Measurements from ENCODE around the gene WBP2. TPM values are rescaled to one million over a fixed set of nuclear protein-coding genes. Genes with fewer than 3 reads are reported as not detected.

WBP2 gene
- total and polyA plus RNA-seq, 2 experiments from 2014 or later = 61.3 to 160 TPM

DNA sequence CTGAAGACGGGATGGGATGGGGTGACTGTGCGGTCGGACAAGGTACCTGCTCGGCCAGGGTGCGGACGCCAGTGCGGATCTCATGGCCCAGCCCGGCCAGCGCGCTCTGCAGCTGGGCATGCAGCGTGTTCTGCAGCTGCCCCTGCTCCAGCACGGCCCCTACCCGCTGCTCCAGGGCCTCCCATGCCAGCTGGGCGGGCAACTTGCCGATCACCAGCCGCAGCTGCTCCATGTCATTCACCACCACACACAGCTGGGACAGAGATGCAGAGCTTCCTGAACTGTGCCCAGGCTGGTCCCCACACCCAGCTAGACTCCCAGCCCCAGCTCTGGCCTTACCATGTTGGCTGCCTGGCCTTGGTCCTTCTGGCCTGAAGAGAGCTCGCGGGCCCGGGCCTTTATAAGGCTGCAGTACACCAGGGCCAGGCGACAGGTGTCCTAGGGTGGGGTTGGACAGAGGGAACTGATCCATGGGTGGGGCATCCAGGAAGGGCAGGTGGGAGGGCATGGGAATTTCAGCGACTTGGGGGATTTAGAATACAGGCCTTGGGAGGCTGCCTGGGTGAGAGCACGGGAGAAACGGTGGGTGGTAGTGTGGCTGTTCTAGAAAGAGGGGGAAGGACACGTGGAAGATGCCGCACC lies 20.7 kb downstream of the WBP2 start:
- TF ChIP-seq, protein P1, sequence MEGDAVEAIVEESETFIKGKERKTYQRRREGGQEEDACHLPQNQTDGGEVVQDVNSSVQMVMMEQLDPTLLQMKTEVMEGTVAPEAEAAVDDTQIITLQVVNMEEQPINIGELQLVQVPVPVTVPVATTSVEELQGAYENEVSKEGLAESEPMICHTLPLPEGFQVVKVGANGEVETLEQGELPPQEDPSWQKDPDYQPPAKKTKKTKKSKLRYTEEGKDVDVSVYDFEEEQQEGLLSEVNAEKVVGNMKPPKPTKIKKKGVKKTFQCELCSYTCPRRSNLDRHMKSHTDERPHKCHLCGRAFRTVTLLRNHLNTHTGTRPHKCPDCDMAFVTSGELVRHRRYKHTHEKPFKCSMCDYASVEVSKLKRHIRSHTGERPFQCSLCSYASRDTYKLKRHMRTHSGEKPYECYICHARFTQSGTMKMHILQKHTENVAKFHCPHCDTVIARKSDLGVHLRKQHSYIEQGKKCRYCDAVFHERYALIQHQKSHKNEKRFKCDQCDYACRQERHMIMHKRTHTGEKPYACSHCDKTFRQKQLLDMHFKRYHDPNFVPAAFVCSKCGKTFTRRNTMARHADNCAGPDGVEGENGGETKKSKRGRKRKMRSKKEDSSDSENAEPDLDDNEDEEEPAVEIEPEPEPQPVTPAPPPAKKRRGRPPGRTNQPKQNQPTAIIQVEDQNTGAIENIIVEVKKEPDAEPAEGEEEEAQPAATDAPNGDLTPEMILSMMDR (IDR thresholded peaks at IDR 0.05; ENCODE audit: low read depth, low read length) = no peak

DNA sequence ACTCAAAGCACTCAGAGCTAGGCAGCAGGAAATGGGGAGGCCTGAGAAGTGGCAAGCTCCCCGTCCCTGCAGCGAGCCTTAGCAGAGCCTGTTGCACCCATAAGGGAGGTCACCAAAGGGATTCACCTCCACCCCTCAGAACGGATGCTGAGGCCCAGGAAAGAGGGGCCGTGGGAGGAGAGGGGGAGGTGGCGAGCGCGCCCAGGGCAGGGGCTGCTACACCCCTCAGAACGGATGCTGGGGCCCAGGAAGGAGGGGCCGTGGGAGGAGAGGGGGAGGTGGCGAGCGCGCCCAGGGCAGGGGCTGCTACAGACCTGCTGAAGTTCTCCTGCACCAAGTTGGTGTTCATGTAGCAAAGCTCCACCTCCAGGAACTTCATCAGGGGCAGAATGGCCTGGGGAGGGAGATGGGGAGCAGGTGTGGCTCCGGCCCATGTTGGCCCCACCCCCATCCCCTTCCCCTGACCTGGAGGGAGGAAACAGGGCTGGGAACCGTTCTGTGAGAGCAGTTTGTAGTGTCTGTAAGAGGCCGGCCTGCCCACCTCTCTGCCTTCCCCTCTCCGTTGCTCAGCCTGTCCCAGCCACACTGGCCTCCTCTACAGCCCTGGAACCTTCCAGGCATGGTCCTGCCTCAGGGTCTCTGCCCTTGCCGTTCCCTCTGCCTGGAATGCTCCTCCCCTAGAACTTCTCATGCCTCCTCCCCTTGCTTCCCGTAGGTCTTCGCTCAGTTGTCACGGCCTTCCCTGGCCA lies 22.3 kb downstream of the WBP2 start:
- H3K27ac ChIP-seq = peak overlapping the region; percentile 73

More for the DNA sequence above, 20.7 kb downstream of the WBP2 start:
- Histone ChIP-seq H3K27me3 (no peaks in the 10 kb centered on the region), H3K27ac (no peak overlapping the region), H3K4me3 (no peak overlapping the region), H3K9me3 (ENCODE audit: low read depth) (no peaks in the 10 kb centered on the region), H3K4me1 (ENCODE audit: low read depth) (peaks cover 22% of the 10 kb centered on the region), H3K36me3 (no peaks in the 10 kb centered on the region)
- DNase-seq (ENCODE audit: low read depth in 1 of 2, low spot score in 1 of 2) = no peak

DNA sequence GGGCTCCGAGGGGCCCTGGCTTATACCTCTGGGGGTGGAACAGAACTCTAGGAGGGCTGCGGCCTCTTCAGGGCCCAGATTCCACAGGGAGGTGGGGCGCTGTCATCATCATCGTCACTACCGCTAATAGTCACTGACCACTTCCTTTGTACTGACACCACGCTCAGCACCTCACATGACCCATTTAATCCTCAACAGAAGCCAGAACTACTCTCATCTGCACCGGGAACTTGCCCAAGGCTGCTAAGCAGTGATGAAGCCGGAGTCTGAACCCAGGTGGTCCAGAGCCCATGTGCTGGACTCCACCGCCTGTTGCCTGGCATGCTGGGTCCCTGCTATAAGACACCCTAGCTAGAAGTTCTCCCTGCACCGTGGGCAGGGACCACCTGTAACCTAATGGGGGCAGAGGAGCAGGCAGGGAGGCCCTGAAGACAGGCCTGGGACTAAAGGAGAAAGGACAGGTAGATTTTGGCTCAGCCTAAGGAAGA lies 22.9 kb downstream of the WBP2 start:
- Histone ChIP-seq H3K9me3 (ENCODE audit: low read depth) (no peaks in the 10 kb centered on the region), H3K27me3 (no peaks in the 10 kb centered on the region), H3K4me3 (no peak overlapping the region), H3K4me1 (ENCODE audit: low read depth) (peaks cover 25% of the 10 kb centered on the region), H3K27ac (peak overlapping the region; percentile 73), H3K36me3 (no peaks in the 10 kb centered on the region)
- TF ChIP-seq, protein P1 (IDR thresholded peaks at IDR 0.05; ENCODE audit: low read depth, low read length) = no peak
- peak in 1 of 2 donors; percentile 82 for DNase-seq (ENCODE audit: low read depth in 1 of 2, low spot score in 1 of 2)

More for the DNA sequence above, 22.3 kb downstream of the WBP2 start:
- H3K9me3 ChIP-seq (ENCODE audit: low read depth) = no peaks in the 10 kb centered on the region
- no peak overlapping the region for H3K4me3 ChIP-seq
- peak in 1 of 2 donors; percentile 61 for DNase-seq (ENCODE audit: low read depth in 1 of 2, low spot score in 1 of 2)
- H3K27me3 ChIP-seq = no peaks in the 10 kb centered on the region
- TF ChIP-seq, protein P1 (IDR thresholded peaks at IDR 0.05; ENCODE audit: low read depth, low read length) = no peak
- peaks cover 25% of the 10 kb centered on the region for H3K4me1 ChIP-seq (ENCODE audit: low read depth)
- no peaks in the 10 kb centered on the region for H3K36me3 ChIP-seq

DNA sequence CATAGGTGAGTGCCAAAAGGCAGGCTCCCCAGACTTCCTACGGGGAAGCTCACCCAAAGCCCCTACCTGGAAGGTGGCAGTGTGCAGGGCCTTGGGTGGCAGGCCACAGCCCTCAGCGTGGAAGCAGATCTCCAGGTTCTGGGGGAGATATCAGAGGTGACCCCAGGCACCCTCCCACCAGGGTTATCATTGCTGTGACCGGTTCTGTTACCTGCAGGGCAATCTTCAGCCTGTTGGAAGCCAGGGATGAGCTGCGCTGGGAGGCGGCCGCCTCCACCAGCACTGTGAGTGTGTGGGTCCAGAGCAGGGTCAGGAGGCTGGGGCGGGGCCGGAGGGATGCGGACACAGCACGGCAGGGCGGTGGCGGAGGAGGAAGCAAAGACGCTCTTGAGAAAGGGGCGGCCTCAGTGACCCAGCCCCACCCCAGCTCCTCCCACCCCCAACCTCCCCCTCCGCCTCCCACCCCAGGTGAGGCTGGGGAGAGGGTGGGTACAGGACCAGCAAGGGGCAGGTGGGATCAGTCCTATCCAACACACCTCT lies 24.0 kb downstream of the WBP2 start:
- H3K27ac ChIP-seq = no peak overlapping the region
- H3K4me3 ChIP-seq = no peak overlapping the region
- H3K4me1 ChIP-seq (ENCODE audit: low read depth) = peaks cover 25% of the 10 kb centered on the region
- no peaks in the 10 kb centered on the region for H3K36me3 ChIP-seq
- no peaks in the 10 kb centered on the region for H3K27me3 ChIP-seq
- TF ChIP-seq, protein P1 (IDR thresholded peaks at IDR 0.05; ENCODE audit: low read depth, low read length) = no peak
- no peak for DNase-seq (ENCODE audit: low read depth in 1 of 2, low spot score in 1 of 2)
- no peaks in the 10 kb centered on the region for H3K9me3 ChIP-seq (ENCODE audit: low read depth)

DNA sequence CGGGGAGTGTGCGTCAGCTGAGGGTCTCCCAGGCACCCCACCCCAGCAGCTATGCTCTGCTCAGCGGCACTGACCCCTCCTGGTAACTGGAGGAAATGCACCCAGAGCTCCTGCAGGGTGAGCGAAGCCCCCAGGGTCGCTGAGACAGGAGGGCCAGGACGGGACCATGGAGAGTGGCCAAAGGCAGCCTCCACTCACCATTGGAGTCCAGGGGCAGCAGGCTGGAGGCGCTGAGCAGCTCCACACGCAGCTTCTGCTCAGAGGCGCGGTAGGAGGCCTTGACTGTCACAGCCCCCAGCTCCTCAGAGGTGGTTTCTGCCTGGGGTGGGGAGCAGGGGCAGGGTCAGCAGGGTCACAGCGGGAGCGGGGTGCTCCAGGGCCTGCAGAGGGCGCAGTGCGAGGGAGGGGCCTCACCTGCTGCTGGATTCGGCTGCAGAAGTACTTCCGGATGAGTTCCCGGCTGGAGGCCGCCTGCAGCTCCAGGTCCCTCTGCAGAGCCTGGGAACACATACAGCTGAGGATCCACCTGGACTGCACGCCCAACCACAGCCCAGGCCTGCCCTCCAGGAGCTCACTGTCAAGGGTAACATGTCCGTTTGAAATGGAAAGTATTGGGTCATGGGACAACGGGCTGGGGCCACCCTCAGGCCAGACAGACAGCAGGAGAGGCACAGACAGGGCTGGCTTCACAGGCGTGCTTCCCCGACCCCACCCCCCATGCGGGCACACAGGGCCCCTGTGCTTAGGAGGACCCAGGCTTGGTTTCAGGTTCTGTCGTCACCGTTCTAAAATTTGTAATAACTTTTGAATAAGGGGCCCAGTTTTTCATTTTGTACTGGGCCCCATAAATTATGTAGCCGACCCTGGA lies 24.7 kb downstream of the WBP2 start:
- DNase-seq (ENCODE audit: low read depth in 1 of 2, low spot score in 1 of 2) = peak in 1 of 2 donors; percentile 51
- peaks cover 25% of the 10 kb centered on the region for H3K4me1 ChIP-seq (ENCODE audit: low read depth)
- H3K27me3 ChIP-seq = no peaks in the 10 kb centered on the region

More for the DNA sequence above, 24.7 kb downstream of the WBP2 start:
- Histone ChIP-seq H3K4me3 (no peak overlapping the region), H3K36me3 (no peaks in the 10 kb centered on the region), H3K27ac (no peak overlapping the region), H3K9me3 (ENCODE audit: low read depth) (no peaks in the 10 kb centered on the region)
- TF ChIP-seq, protein P1 (IDR thresholded peaks at IDR 0.05; ENCODE audit: low read depth, low read length) = peak; percentile 62
